Activated CD8-positive, alpha-beta T cell treated with anti-CD3 and anti-CD28 coated beads for 36 hours (primary cell): ENCODE results near the gene MYO16. TPM values are rescaled to one million over a fixed set of nuclear protein-coding genes. Genes with fewer than 3 reads are reported as not detected.

Experiments
- ATAC-seq: fragments of 200-7000 bp; cut with Tn5 transposase; one replicate; pipeline ENCODE4 v1.10.0; 2021; ENCODE audit warnings: mild to moderate bottlenecking, moderate library complexity
- CTCF ChIA-PET: fragments of 350-600 bp; sonication (Branson Sonifier 250); formaldehyde crosslinking; loops from one replicate; lab custom pipeline; 2021; ENCODE audit warnings: antibody characterized with exemption; lab: Charles Lee
- POLR2A ChIA-PET: fragments of 350-600 bp; sonication (Branson Sonifier 250); formaldehyde crosslinking; loops from one replicate; lab custom pipeline; 2021; ENCODE audit warnings: antibody characterized with exemption; lab: Charles Lee
- DNase-seq: peaks from one replicate; pipeline ENCODE4 v3.0.0-alpha.2; 2020
- H3K27ac Mint-ChIP-seq: one replicate; pipeline ENCODE4 v1.8.0; 2021; ENCODE audit warnings: mild to moderate bottlenecking, mixed read lengths
- H3K27me3 Mint-ChIP-seq: one replicate; pipeline ENCODE4 v1.8.0; 2021; ENCODE audit warnings: mixed read lengths
- H3K36me3 Mint-ChIP-seq: one replicate; pipeline ENCODE4 v1.8.0; 2021; ENCODE audit warnings: low read depth, mixed read lengths
- H3K4me1 Mint-ChIP-seq: one replicate; pipeline ENCODE4 v1.8.0; 2021; ENCODE audit warnings: low read depth, mixed read lengths
- H3K4me3 Mint-ChIP-seq: one replicate; pipeline ENCODE4 v1.8.0; 2021; ENCODE audit warnings: mild to moderate bottlenecking, moderate library complexity, mixed read lengths
- H3K9me3 Mint-ChIP-seq: one replicate; pipeline ENCODE4 v1.8.0; 2021; ENCODE audit warnings: mixed read lengths
- intact Hi-C: fragments of 100-400 bp; cut with micrococcal nuclease; formaldehyde crosslinking; loops from one replicate; pipeline ENCODE4 v1.10.0; 2022
- total RNA-seq, 2 experiments: library from RNA; stranded (reverse); gene quantifications; one replicate each; pipeline ENCODE4 v1.2.3, GENCODE V29; 2021
- TF ChIP-seq, protein P1 (sequence below): fragments of 200-600 bp; IDR thresholded peaks from one replicate; pipeline ENCODE4 v1.8.0; 2022; ENCODE audit warnings: antibody characterized with exemption, mild to moderate bottlenecking

MYO16 gene
- total RNA-seq, 2 experiments from 2014 or later = not detected

DNA sequence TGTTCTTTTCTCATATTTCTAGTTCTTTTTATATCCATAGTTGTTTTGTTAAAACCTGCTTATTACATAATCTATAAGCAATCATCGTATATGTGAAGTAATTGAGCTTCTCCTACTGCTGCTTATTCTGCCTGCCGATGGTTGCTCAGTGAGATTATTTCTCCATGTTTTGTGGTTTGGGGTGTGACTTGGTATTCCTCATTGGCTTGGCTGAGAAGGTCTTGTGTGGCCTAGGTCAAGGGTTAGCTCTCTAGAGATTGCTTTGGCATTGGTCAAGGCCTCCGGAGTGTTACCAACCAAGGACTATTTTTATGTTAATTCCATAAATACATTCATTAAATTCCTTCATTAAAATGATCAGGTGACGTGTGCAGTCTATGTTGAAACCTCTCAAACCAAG is 302.8 kb downstream of the MYO16 start:
- H3K9me3 Mint-ChIP-seq = peaks cover 1% of the 10 kb centered on the region
- DNase-seq (no peak), ATAC-seq (no peak)
- intact Hi-C loops = no loop called here
- H3K36me3 Mint-ChIP-seq = no peaks in the 10 kb centered on the region
- H3K27ac Mint-ChIP-seq = no peak overlapping the region
- ChIA-PET CTCF (no interaction called here), POLR2A (no interaction called here)
- no peaks in the 10 kb centered on the region for H3K4me1 Mint-ChIP-seq
- peaks cover 6% of the 10 kb centered on the region for H3K27me3 Mint-ChIP-seq
- H3K4me3 Mint-ChIP-seq = no peak overlapping the region
- TF ChIP-seq, protein P1, sequence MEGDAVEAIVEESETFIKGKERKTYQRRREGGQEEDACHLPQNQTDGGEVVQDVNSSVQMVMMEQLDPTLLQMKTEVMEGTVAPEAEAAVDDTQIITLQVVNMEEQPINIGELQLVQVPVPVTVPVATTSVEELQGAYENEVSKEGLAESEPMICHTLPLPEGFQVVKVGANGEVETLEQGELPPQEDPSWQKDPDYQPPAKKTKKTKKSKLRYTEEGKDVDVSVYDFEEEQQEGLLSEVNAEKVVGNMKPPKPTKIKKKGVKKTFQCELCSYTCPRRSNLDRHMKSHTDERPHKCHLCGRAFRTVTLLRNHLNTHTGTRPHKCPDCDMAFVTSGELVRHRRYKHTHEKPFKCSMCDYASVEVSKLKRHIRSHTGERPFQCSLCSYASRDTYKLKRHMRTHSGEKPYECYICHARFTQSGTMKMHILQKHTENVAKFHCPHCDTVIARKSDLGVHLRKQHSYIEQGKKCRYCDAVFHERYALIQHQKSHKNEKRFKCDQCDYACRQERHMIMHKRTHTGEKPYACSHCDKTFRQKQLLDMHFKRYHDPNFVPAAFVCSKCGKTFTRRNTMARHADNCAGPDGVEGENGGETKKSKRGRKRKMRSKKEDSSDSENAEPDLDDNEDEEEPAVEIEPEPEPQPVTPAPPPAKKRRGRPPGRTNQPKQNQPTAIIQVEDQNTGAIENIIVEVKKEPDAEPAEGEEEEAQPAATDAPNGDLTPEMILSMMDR = no peak

DNA sequence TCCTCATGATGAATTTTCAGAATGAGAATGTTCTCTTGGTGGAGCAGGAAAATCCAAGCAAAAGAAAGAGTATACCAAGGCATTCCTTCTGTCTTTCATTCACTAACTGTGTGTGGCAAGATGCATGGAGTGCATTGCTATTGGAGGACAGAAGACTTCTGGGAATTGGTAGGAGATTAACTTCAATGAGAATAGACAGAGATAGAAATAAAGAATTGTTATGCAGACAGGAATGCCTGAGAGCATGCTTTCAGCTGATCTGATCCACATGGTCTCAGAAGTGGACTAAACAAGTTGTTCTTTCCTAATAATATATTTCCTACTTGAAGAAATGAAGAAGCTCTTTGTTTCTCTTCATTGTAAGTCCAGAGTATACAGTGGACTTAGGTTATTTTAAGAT is 303.6 kb downstream of the MYO16 start:
- H3K36me3 Mint-ChIP-seq = no peaks in the 10 kb centered on the region
- ChIA-PET CTCF (no interaction called here), POLR2A (no interaction called here)
- peaks cover 1% of the 10 kb centered on the region for H3K9me3 Mint-ChIP-seq
- ATAC-seq (no peak), DNase-seq (no peak)
- intact Hi-C loops = no loop called here
- no peaks in the 10 kb centered on the region for H3K4me1 Mint-ChIP-seq
- TF ChIP-seq, protein P1 = no peak
- peaks cover 7% of the 10 kb centered on the region for H3K27me3 Mint-ChIP-seq
- no peak overlapping the region for H3K27ac Mint-ChIP-seq
- no peak overlapping the region for H3K4me3 Mint-ChIP-seq

DNA sequence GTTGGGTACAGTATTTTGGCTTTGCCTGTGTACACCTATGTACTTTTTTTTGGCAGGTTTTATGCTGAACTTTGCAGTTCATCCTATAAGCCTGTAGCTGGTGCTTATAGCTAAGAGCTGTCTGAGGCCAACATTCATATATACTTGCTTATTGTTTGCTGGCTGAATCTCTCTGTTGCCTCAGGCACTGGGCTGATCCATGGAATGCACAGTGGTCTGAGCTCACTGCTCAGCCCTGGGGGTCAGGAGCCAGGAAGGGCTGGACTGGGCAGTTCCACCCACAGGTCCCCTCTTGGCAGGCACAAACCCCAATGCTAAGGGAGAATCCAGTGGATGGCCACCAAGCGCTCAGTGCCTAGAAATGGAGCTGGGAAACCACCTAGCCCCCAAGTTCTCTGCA is 308.7 kb downstream of the MYO16 start:
- ChIA-PET CTCF (no interaction called here), POLR2A (no interaction called here)
- TF ChIP-seq, protein P1 = no peak
- ATAC-seq (no peak), DNase-seq (no peak)
- no peaks in the 10 kb centered on the region for H3K4me1 Mint-ChIP-seq
- no peak overlapping the region for H3K27ac Mint-ChIP-seq
- H3K9me3 Mint-ChIP-seq = peaks cover 1% of the 10 kb centered on the region
- H3K36me3 Mint-ChIP-seq = no peaks in the 10 kb centered on the region
- peaks cover 7% of the 10 kb centered on the region for H3K27me3 Mint-ChIP-seq
- no peak overlapping the region for H3K4me3 Mint-ChIP-seq
- intact Hi-C loops = no loop called here

DNA sequence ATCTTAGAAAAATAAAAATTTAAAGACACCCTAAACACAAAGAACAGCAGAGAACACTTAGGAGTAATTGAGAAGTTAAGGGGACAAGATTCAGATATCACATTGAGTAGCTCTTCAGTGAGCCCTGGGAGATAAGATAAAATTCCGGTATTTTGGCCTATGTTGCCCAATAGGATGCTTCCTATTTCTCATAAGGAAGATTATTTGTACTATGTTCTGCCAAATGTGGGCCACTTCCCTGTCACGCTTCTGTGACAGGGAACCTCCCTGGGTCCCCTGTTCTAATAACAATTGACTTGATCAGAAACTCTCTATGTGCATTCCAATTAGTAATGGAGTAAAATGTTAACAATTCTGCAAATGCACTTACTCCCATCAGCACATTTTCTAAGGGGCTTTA is 310.7 kb downstream of the MYO16 start:
- POLR2A ChIA-PET = no interaction called here
- no peak overlapping the region for H3K27ac Mint-ChIP-seq
- H3K36me3 Mint-ChIP-seq = no peaks in the 10 kb centered on the region
- no peak for ATAC-seq
- intact Hi-C loops = no loop called here
- no peaks in the 10 kb centered on the region for H3K4me1 Mint-ChIP-seq
- H3K9me3 Mint-ChIP-seq = no peaks in the 10 kb centered on the region
- no peak for DNase-seq
- H3K27me3 Mint-ChIP-seq = peaks cover 6% of the 10 kb centered on the region
- TF ChIP-seq, protein P1 = no peak
- CTCF ChIA-PET = no interaction called here
- no peak overlapping the region for H3K4me3 Mint-ChIP-seq

DNA sequence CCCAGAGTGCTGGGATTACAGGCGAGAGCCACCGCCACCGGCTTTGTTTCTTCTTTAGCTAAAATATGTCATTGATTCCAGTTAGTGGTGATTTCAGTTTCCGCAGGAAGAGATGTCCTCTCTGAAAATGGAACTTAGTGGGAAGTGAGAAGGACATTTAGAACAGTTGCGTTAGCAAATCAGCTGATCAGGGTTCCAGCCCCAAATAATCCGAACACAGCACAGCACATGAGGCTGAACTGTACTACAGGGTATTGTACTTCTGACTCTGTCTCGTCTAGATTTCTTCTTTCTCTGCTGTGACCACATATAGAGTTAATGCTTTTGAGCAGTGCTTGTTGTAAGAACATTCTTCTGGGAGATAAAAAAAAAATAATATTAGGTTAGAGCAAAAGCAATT is 314.4 kb downstream of the MYO16 start:
- CTCF ChIA-PET = no interaction called here

More for the DNA sequence above, 314.4 kb downstream of the MYO16 start:
- H3K4me3 Mint-ChIP-seq = no peak overlapping the region
- no peak for DNase-seq
- H3K9me3 Mint-ChIP-seq = no peaks in the 10 kb centered on the region
- TF ChIP-seq, protein P1 = no peak
- POLR2A ChIA-PET = no interaction called here
- H3K4me1 Mint-ChIP-seq = no peaks in the 10 kb centered on the region
- H3K27me3 Mint-ChIP-seq = peaks cover 2% of the 10 kb centered on the region
- intact Hi-C loops = no loop called here
- H3K27ac Mint-ChIP-seq = no peak overlapping the region
- H3K36me3 Mint-ChIP-seq = no peaks in the 10 kb centered on the region
- no peak for ATAC-seq
